Measurements from ENCODE around the gene RBFOX2. TPM values are rescaled to one million over a fixed set of nuclear protein-coding genes. Genes with fewer than 3 reads are reported as not detected.

RBFOX2 gene
- total and polyA plus RNA-seq, 2 of the 8 experiments (the other 6 are each of a cell fraction or from before 2014, with no cell fraction given): 121 to 122 TPM

- TF ChIP-seq ATF2 (IDR thresholded peaks at IDR 0.05; ENCODE audit: low read length): no peak
Measured at GRCh38 chr22:35971456-35972119, 57.0 kb downstream of the RBFOX2 start (continued).

Measured in H1 (cell line).